HepG2 (cell line): ENCODE results near the gene RNU5B-1. TPM values are rescaled to one million over a fixed set of nuclear protein-coding genes. Genes with fewer than 3 reads are reported as not detected.

Source experiments
- ARID5B ChIP-seq: IDR thresholded peaks from 2 replicates; pipeline ENCODE4 v1.4.0; 2020; ENCODE audit warnings: mild to moderate bottlenecking, missing genetic modification reagents
- BORCS8-MEF2B ChIP-seq: sonication (generic); formaldehyde crosslinking; IDR thresholded peaks from 2 replicates; pipeline ENCODE4 v1.8.0; 2022; ENCODE audit warnings: mild to moderate bottlenecking, missing genetic modification reagents
- DBP ChIP-seq: sonication (generic); formaldehyde crosslinking; IDR thresholded peaks from 2 replicates; pipeline ENCODE4 v1.4.0; 2020; ENCODE audit warnings: missing genetic modification reagents; ENCODE audit errors: not compliant biosample characterization
- DR1 ChIP-seq: sonication (generic); formaldehyde crosslinking; IDR thresholded peaks from 2 replicates; pipeline ENCODE4 v1.8.0; 2021; ENCODE audit warnings: mild to moderate bottlenecking, missing genetic modification reagents, inconsistent platforms
- KDM3A ChIP-seq: IDR thresholded peaks from 2 replicates; pipeline ENCODE4 v1.6.1; 2018; ENCODE audit warnings: low read depth, missing compliant biosample characterization
- NFIB ChIP-seq: sonication (generic); formaldehyde crosslinking; IDR thresholded peaks from 2 replicates; pipeline ENCODE4 v1.9.0; 2021; ENCODE audit warnings: missing genetic modification reagents, mild to moderate bottlenecking, borderline replicate concordance
- NR1H2 ChIP-seq: sonication (generic); formaldehyde crosslinking; IDR thresholded peaks from 2 replicates; pipeline ENCODE4 v1.8.1; 2022; ENCODE audit warnings: low read depth, missing genetic modification reagents, borderline replicate concordance
- NR2C2 ChIP-seq: sonication (generic); formaldehyde crosslinking; IDR thresholded peaks from 2 replicates; pipeline ENCODE4 v1.4.0; 2020; ENCODE audit warnings: missing genetic modification reagents, mild to moderate bottlenecking, moderate library complexity, borderline replicate concordance
- PPARG ChIP-seq: conservative IDR thresholded peaks from 2 replicates; pipeline ENCODE4 v1.6.1; 2016; ENCODE audit warnings: missing biosample characterization, missing genetic modification reagents
- PRDM10 ChIP-seq: sonication (generic); formaldehyde crosslinking; IDR thresholded peaks from 2 replicates; pipeline ENCODE4 v1.4.0; 2020; ENCODE audit warnings: low read depth, missing genetic modification reagents
- SP2 ChIP-seq: sonication (generic); formaldehyde crosslinking; IDR thresholded peaks from 2 replicates; pipeline ENCODE4 v1.5.1; 2020; ENCODE audit warnings: mild to moderate bottlenecking, missing genetic modification reagents
- ZNF264 ChIP-seq: sonication (generic); formaldehyde crosslinking; IDR thresholded peaks from 2 replicates; pipeline ENCODE4 v1.4.0; 2020; ENCODE audit warnings: missing genetic modification reagents
- ZNF276 ChIP-seq: sonication (generic); formaldehyde crosslinking; IDR thresholded peaks from 2 replicates; pipeline ENCODE4 v1.4.0; 2020; ENCODE audit warnings: mild to moderate bottlenecking, low read depth, missing genetic modification reagents
- ZNF296 ChIP-seq: sonication (generic); formaldehyde crosslinking; conservative IDR thresholded peaks from 2 replicates; pipeline ENCODE4 v1.5.0; 2020; ENCODE audit warnings: mild to moderate bottlenecking, missing genetic modification reagents
- ZNF3 ChIP-seq: IDR thresholded peaks from 2 replicates; pipeline ENCODE4 v1.7.0; 2017; ENCODE audit warnings: inconsistent platforms
- ZNF496 ChIP-seq: sonication (generic); formaldehyde crosslinking; IDR thresholded peaks from 2 replicates; pipeline ENCODE4 v1.8.1; 2023; ENCODE audit warnings: mild to moderate bottlenecking, moderate library complexity, missing genetic modification reagents; ENCODE audit not compliant: insufficient replicate concordance
- ZNF576 ChIP-seq: sonication (generic); formaldehyde crosslinking; IDR thresholded peaks from 2 replicates; pipeline ENCODE4 v1.4.0; 2020; ENCODE audit warnings: mild to moderate bottlenecking, missing genetic modification reagents
- polyA plus RNA-seq, 8 experiments: library from polyadenylated mRNA; depleted of rRNA in 3 of 8; stranded (reverse) in 7 of 8; unstranded in 1 of 8; fragments of >200 nt; fragmentation: Illumina TruSeq in 4 of 8; extraction: Trizol in 4 of 8; gene quantifications; 2 replicates each; pipeline versions ENCODE4 v1.2.1 to v1.2.3, GENCODE V29; 2011 to 2016; ENCODE audit warnings: low read depth in 4 of 8, missing spikeins in 1 of 8, mixed read lengths in 1 of 8; ENCODE audit not compliant: insufficient read depth in 1 of 8
- total RNA-seq, 5 experiments: library from RNA; depleted of rRNA; stranded (reverse); fragments of >200 nt; fragmentation: Illumina TruSeq; extraction: Trizol; gene quantifications; 2 replicates each; pipeline ENCODE4 v1.2.3, GENCODE V29; 2016; ENCODE audit warnings: low read depth in 1 of 5

The RNU5B-1 gene
- total and polyA plus RNA-seq, 2 of the 13 experiments (the other 11 are each of a cell fraction or from before 2014, with no cell fraction given), result 1,646 TPM; not detected in 1

GRCh38 chr15:65304381-65305149 is at the start of gene RNU5B-1 (continued):
- TF ChIP-seq ZNF276 (CRISPR knock-in tag), result no peak
- TF ChIP-seq KDM3A (CRISPR knock-in tag), result peak; percentile 93
- TF ChIP-seq NFIB, result no peak
- no peak for TF ChIP-seq ZNF496 (CRISPR knock-in tag)
- peak; percentile 83 for TF ChIP-seq PPARG (CRISPR knock-in tag)
- TF ChIP-seq ARID5B, result peak; percentile 79; the same call in 1 of the 2 replicates
- peak; percentile 29 for TF ChIP-seq DBP (CRISPR knock-in tag)
- TF ChIP-seq SP2 (CRISPR knock-in tag), result no peak
- TF ChIP-seq ZNF3 (CRISPR knock-in tag), result no peak
- peak; percentile 28; the same call in 1 of the 2 replicates for TF ChIP-seq ZNF264 (CRISPR knock-in tag)
- TF ChIP-seq ZNF576 (CRISPR knock-in tag), result no peak
- TF ChIP-seq NR1H2 (CRISPR knock-in tag), result no peak
- no peak for TF ChIP-seq BORCS8-MEF2B
- no peak for TF ChIP-seq DR1 (CRISPR knock-in tag)
- no peak for TF ChIP-seq ZNF296 (CRISPR knock-in tag)
- 0 out of 2 replicates have a peak, but pooled peaks have one; percentile 44 for TF ChIP-seq PRDM10 (CRISPR knock-in tag)
- TF ChIP-seq NR2C2 (CRISPR knock-in tag), result peak; percentile 71
